IPS-NIHi7 (cell line): ENCODE measurements around the gene POLD2.

Experiments
- DNase-seq: peaks from one replicate; pipeline ENCODE4 v3.0.0; 2012; ENCODE audit warnings: mixed read lengths; ENCODE audit errors: extremely low spot score

Gene POLD2

GRCh38 chr7:44065431-44066110 lies 57.8 kb downstream of the POLD2 start, which contains the start of gene PGAM2:
Gene PGAM2, minus strand, starts transcription at chr7:44065567. Its CDS starts 38 bp downstream, at chr7:44065529.
- peak; percentile 74 for DNase-seq

- DNase-seq, result no peak
Observed at GRCh38 chr7:44064791-44065430, 58.4 kb downstream of the POLD2 start.
